Suppressor macrophage treated with lipopolysaccharide for 1 hour (primary cell): ENCODE results near the gene KLF11.
"Not testable (repeated sequence)": the region's sequence is repeated elsewhere in the genome, so short reads cannot be mapped to it uniquely, and the experiment has no call there.

Experiments used
- DNase-seq, 3 donors: peaks; one replicate each; pipeline ENCODE4 v3.0.0-alpha.2; 2020 to 2022

KLF11 gene

GRCh38 chr2:10027660-10028330 lies 15.6 kb upstream of the KLF11 start:
- DNase-seq = peak in 2 of 3 donors; percentile 30 to 38

DNA sequence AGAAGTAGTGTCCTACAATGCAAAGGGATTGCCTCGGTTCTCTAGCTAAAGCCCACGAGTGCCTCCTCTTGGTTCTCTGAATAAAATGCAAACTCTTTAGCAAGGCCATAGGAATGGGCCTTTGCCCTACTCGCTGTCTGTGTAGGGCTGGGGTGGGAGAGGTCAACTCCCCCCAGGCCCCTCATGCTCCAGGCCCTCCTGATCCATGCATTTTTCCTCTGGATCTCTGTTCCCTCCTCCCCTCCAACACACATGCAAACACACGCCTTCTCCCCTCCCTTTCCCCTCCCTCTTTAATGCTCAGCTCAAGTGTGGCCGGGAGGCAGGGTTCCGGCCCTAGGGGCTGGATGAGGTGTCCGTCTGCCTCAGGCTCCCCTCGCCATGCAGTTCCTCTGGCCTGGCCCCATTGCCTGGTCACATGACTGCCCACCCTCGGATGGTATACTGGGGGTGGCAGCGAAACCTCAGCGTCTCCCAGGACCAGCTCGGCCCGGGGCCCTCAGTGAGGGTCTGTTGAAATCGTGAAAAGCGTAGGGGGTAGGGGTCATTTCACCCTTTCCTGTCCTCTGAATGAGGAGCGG lies 14.9 kb upstream of the KLF11 start:
- peak in 1 of 3 donors; percentile 38 for DNase-seq

GRCh38 chr2:10028988-10029874 lies 14.1 kb upstream of the KLF11 start:
- DNase-seq = peak; percentile 94 to 96 (median 96)

DNA sequence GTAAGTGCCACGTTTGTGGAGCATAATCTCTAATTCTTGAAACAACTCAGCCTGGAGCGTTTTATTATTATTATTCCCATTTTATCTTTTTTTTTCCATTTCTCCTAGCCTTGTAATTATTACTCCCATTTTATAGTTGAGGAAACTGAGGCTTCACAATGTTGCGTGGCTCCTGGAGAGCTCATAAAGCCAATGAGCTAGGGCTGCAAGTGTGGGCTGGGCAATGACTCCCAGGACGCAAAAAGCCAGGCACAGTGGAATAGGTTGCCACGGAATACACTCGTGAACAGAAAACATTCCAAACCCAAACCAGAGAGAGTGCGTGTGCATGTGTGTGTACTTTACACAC lies 13.5 kb upstream of the KLF11 start:
- no peak for DNase-seq

GRCh38 chr2:10030311-10030736 lies 13.0 kb upstream of the KLF11 start:
- no peak for DNase-seq

- not testable (repeated sequence) for DNase-seq
Observed at GRCh38 chr2:10030798-10031197, 12.6 kb upstream of the KLF11 start.

DNA sequence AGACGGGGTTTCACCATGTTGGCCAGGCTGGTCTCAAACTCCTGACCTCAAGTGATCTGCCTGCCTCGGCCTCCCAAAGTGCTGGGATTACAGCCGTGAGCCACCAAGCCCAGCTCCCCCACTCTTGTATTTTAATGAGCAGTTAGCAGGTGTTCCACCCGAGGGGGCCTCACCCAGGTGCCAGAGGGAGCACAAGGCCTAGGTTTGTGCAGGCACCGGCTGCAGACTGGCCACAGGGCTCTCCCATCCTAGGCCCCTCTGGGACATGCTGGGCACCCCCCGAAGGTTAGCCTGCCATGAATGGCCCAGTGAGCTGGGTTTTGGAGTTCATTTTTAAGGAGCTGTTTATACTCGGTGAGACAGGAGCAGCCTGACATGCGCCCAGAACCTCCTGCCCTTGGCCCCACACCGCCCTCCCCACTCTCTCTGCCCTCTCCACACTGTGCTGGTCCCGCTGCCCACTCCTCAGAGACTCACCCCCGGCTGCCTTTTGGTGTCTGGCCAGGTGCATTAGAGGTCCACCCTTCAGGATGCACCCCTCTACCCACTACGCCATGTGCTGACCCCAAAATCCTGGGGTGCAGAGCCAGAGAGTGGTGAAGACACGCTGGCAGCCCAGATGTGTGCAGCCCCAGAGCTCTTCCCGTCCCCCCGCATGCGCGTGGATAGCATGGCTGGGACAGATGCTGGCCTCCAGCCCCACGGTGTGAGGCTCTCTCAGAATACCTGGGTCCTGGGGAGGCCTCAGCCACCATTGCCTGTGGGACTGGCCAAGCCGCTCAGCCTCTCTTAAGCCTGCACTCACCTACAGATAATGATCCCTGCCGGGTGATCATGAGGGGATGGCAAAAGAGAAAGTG lies 11.2 kb upstream of the KLF11 start:
- DNase-seq = no peak

- DNase-seq = no peak
Observed at GRCh38 chr2:10032746-10033105, 10.6 kb upstream of the KLF11 start.

DNA sequence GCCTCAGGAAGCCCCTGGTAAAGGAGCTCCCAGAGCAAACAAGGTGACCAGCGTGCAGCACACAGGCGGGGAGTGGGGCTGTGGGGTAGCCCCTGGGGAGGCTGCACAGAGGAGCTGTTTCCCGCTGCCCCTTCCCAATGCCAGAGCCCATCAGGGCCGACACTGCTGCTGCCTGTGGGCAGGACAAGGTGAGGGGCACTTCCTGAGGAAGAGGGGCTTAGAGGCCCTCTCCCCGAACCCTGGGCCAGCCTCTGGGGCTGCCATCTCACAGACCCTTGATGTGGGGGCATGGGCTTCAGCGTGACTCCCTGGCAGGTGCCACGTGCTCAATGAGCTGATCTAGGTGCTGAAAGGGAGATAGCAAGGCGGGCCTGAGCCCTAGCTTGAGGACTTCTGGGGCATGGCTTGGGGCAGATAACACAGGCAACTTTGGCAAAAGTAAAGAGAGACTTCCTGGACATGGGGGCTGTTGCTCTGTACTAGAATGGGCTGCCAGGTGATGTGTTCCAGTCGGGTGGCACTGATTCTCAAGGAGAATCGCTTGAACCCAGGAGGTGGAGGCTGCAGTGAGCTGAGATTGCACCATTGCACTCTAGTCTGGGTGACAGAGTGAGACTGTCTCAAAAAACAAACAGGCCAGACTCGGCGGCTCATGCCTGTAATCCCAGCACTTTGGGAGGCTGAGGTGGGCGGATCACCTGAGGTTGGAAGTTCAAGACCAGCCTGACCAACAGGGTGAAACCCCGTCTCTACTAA lies 9.9 kb upstream of the KLF11 start:
- no peak for DNase-seq

DNA sequence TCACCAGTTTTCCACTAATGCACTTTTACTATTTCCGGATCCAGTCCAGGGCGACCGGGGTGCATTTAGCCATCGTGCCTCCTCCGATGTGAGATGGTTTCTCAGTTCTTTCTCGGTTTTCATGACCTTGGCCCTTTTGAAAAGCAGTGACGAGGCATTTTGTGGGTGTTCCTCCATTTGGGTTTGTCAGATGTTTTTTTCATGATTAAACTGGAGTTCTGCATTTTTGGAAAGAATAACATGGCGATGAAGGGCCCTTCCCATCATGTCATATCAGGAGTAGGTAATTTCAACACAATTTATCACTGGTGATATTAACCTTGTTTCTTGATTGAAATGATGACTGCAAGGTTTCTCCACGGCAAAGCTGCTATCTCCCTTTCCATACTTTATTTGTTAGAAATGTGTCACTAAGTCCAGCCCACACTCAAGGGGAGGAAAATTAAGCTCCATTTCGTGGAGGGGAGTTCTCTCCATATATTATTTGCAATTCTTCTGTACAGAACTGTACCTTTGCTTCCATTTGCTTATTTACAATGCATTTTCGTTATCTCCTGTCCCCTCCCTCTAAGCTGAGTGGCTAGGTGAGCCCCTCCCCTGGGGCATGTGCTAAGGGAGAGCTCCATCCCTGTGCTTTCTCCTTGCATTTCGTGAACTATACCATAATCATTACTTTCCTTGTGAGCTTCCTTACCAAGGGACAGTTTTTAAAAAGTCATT lies 8.9 kb upstream of the KLF11 start:
- DNase-seq = peak; percentile 76 to 88 (median 85)

- peak; percentile 38 to 60 (median 56) for DNase-seq
Observed at GRCh38 chr2:10035053-10035422, 8.3 kb upstream of the KLF11 start.

- no peak for DNase-seq
Observed at GRCh38 chr2:10035633-10036032, 7.7 kb upstream of the KLF11 start.

GRCh38 chr2:10036095-10036884 lies 7.1 kb upstream of the KLF11 start:
- peak; percentile 97 to 98 (median 98) for DNase-seq

- DNase-seq = no peak
Observed at GRCh38 chr2:10038123-10038522, 5.2 kb upstream of the KLF11 start.

- no peak for DNase-seq
Observed at GRCh38 chr2:10038716-10039115, 4.6 kb upstream of the KLF11 start.

GRCh38 chr2:10039658-10040410 lies 3.5 kb upstream of the KLF11 start:
- DNase-seq = no peak

GRCh38 chr2:10041711-10042110 lies 1.6 kb upstream of the KLF11 start:
- DNase-seq = no peak

DNA sequence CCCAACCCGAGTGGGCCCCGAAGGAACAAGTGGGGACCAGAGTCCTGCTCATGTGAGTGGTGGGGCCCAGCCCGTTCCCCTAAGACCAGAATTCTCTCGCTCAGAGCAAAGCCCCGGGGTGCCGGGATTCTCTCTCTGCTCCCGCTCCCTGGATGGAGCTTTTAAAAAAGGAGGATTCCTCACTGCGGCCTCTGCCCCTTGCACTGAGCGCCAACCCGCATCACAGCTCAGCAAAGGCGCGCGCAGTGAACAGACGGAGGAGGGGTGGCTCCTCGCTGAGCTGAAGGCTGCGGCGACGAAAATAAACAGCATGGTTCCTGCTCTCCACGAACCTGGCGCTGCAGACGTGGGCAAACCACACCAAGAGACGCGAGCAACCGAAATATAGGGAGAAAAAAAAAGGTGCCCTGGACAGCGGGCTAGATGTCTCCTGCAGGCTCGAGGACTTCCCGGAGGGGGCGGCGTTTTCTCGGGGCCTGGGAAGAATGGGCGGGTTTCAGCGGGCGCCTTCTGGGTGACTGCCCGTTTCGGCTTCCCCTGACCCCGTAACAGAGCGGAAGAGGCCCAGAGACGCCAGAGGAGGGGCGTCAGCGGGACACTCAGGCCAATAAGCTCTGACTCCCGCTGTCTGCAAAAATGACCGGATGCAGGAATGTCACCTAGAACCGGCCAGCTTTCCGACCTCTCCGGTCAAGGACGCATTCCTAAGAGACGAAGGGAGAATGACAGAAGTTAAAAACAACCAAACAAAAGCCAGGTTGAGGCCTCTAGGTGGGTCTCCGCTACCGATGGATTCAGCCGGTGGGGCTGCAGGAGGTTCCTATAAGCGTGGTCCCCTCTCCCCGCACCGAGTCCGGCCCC lies 819 bp upstream of the KLF11 start:
- peak; percentile 89 to 95 (median 89) for DNase-seq
